ENCODE data around the gene OR8G5. TPM values are rescaled to one million over a fixed set of nuclear protein-coding genes. Genes with fewer than 3 reads are reported as not detected.

OR8G5 gene
- total and polyA plus RNA-seq, 2 experiments from 2014 or later: not detected

DNA sequence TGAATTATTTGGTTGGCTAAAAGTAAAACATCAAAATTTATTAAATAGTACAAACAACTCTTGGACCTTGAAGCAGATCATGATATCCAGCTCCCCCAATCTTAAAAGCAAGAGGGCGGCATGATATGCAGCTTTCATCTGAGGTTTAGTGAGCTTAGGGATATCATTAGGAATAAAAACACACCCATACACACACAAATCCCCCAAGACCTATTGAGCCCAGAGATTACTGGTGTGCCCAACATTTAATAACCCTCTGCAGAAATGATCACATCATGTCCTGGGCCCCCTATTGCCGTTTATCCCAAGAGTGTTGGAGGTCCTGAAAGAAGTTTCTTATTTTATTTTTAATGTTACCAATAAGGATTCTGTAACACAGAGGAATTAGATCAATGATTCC, 57.7 kb downstream of the OR8G5 start, which contains the start of gene OR8D1 (continued):
- TF ChIP-seq ZNF462 (CRISPR knock-in tag; IDR thresholded peaks at IDR 0.05) (no peak), POLR2AphosphoS5 (IDR thresholded peaks at IDR 0.05; ENCODE audit: low read depth) (no peak), NANOG (IDR thresholded peaks at IDR 0.05; ENCODE audit: borderline replicate concordance) (no peak), JUNB (IDR thresholded peaks at IDR 0.05; ENCODE audit: unreplicated experiment) (no peak), EZH2phosphoT487 (IDR thresholded peaks at IDR 0.05; ENCODE audit: unreplicated experiment) (no peak), CTCF (conservative IDR thresholded peaks at IDR 0.05; ENCODE audit: low read depth in 2 of 2) (no peak)

DNA sequence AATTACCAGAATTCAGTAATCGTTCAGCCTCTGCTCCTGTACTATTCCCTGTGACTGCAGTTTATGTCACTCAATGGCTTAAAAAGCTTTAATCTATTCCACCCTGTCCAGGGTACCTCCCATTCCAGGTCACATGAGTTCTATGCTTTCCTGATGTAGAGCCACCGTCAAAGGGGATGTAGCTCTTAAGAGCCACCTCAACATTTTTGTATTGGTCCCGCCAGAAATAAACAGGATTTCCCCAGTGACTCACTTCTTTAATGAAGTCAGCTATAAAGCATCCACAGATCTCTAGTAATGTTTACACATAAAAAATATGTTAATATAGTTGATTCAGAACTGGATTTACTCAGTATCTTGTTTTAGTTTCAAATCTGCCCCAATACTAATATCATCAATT, 58.9 kb downstream of the OR8G5 start:
- Mint-ChIP-seq H3K4me1 (no peaks in the 10 kb centered on the region), H3K9me3 (no peaks in the 10 kb centered on the region), H3K4me3 (no peak overlapping the region), H3K27me3 (ENCODE audit: insufficient read depth, low read depth, poor library complexity) (peaks cover 3% of the 10 kb centered on the region), H3K36me3 (ENCODE audit: low read depth) (no peaks in the 10 kb centered on the region), H3K27ac (no peak overlapping the region)
- Histone ChIP-seq H3K27me3 (ENCODE audit: insufficient read depth) (no peaks in the 10 kb centered on the region), H3K27ac (ENCODE audit: low read depth) (no peak overlapping the region), H4K20me1 (replicated peaks; ENCODE audit: insufficient read depth) (no peaks in the 10 kb centered on the region), H3K9me2 (ENCODE audit: insufficient read depth) (peaks cover 10% of the 10 kb centered on the region; the same call in 1 of the 2 replicates), H3K4me3 (no peak overlapping the region), H2AFZ (0 out of 2 replicates have a peak overlapping the region, but pooled peaks have one; percentile 45), H3K4me1 (ENCODE audit: insufficient read depth) (no peaks in the 10 kb centered on the region), H3K4me2 (no peak overlapping the region), H3K79me2 (replicated peaks; ENCODE audit: insufficient read depth) (no peaks in the 10 kb centered on the region), H3K36me3 (ENCODE audit: insufficient read depth) (no peaks in the 10 kb centered on the region), H3F3A (replicated peaks; ENCODE audit: low read depth) (no peaks in the 10 kb centered on the region)
- DNase-seq (ENCODE audit: low spot score) (no peak), ATAC-seq (no peak)
- no peak for TF ChIP-seq STAT1 (IDR thresholded peaks at IDR 0.05; ENCODE audit: unreplicated experiment)
- no peak for TF ChIP-seq ZNF331 (CRISPR knock-in tag; IDR thresholded peaks at IDR 0.05; ENCODE audit: low read depth)
- TF ChIP-seq ZNF462 (CRISPR knock-in tag; IDR thresholded peaks at IDR 0.05): no peak
- no peak for TF ChIP-seq EZH2phosphoT487 (IDR thresholded peaks at IDR 0.05; ENCODE audit: unreplicated experiment)
